ENCODE measurements around the gene MFAP4. TPM values are rescaled to one million over a fixed set of nuclear protein-coding genes. Genes with fewer than 3 reads are reported as not detected.

MFAP4 gene
- total and polyA plus RNA-seq, 7 donors: 5.8 to 44.5 (median 8.9) TPM

DNA sequence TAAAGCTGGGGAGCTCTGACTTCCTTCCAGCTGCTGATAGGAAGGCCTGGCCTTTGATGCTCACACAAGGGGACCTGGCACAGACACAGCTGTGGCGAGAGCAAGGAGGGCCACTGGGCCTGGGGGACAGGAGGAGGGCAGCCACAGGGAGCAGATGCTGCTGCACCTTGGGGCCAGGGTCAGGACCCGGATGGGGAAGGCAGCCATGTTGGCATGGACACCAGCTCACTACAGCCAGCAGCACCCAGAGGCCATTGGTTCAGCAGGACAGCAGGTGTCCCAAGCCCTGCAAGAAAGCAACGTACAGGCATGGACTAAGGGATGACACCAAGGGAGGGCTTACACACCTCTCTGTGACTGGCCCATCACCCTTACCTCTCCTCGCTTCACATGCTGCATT is 16.0 kb upstream of the MFAP4 start:
- Histone ChIP-seq H3K27ac (no peak overlapping the region), H3K4me1 (no peaks in the 10 kb centered on the region), H3K9me3 (no peaks in the 10 kb centered on the region), H3K27me3 (ENCODE audit: insufficient read depth in 3 of 3, low read length in 2 of 3) (no peaks in the 10 kb centered on the region), H3K4me3 (no peak overlapping the region), H3K36me3 (ENCODE audit: insufficient read depth in 1 of 2, low read depth in 1 of 2) (no peaks in the 10 kb centered on the region)
- TF ChIP-seq, protein P1, sequence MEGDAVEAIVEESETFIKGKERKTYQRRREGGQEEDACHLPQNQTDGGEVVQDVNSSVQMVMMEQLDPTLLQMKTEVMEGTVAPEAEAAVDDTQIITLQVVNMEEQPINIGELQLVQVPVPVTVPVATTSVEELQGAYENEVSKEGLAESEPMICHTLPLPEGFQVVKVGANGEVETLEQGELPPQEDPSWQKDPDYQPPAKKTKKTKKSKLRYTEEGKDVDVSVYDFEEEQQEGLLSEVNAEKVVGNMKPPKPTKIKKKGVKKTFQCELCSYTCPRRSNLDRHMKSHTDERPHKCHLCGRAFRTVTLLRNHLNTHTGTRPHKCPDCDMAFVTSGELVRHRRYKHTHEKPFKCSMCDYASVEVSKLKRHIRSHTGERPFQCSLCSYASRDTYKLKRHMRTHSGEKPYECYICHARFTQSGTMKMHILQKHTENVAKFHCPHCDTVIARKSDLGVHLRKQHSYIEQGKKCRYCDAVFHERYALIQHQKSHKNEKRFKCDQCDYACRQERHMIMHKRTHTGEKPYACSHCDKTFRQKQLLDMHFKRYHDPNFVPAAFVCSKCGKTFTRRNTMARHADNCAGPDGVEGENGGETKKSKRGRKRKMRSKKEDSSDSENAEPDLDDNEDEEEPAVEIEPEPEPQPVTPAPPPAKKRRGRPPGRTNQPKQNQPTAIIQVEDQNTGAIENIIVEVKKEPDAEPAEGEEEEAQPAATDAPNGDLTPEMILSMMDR (IDR thresholded peaks at IDR 0.05): no peak
- intact Hi-C loops (cut with DNase I): no loop called here
- no peak for DNase-seq
- WGBS, 3 donors: 85 to 94% (median 90%) methylated on average over 4 of the region's 4 CpGs
- ATAC-seq: no peak

DNA sequence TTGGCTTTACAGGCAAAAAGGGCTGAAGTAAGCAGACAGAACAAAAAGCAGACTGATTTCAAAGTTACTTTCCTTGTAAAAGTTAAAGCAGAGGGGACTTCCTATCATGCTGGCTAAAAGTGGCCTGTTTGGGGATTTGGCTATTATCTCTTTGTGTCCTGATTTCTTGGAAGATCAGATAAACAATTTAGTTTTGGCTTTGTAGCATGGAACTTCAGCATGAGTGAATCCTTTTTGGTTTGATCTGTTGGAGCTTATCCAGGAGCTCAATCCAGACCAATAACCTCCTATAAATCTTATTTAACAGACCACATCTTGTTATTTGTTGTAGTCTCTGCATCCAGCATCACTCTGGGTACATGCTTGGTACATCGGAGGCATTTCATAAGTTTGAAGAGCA is 15.2 kb upstream of the MFAP4 start:
- Histone ChIP-seq H3K4me1 (no peaks in the 10 kb centered on the region), H3K27me3 (ENCODE audit: insufficient read depth in 3 of 3, low read length in 2 of 3) (no peaks in the 10 kb centered on the region), H3K36me3 (ENCODE audit: insufficient read depth in 1 of 2, low read depth in 1 of 2) (no peaks in the 10 kb centered on the region), H3K27ac (no peak overlapping the region), H3K4me3 (no peak overlapping the region), H3K9me3 (no peaks in the 10 kb centered on the region)
- DNase-seq: no peak
- 50 to 65% (median 55%) methylated on average over 1 of the region's 1 CpG for WGBS, 3 donors
- no peak for ATAC-seq
- intact Hi-C loops (cut with DNase I): no loop called here
- TF ChIP-seq, protein P1 (IDR thresholded peaks at IDR 0.05): no peak

DNA sequence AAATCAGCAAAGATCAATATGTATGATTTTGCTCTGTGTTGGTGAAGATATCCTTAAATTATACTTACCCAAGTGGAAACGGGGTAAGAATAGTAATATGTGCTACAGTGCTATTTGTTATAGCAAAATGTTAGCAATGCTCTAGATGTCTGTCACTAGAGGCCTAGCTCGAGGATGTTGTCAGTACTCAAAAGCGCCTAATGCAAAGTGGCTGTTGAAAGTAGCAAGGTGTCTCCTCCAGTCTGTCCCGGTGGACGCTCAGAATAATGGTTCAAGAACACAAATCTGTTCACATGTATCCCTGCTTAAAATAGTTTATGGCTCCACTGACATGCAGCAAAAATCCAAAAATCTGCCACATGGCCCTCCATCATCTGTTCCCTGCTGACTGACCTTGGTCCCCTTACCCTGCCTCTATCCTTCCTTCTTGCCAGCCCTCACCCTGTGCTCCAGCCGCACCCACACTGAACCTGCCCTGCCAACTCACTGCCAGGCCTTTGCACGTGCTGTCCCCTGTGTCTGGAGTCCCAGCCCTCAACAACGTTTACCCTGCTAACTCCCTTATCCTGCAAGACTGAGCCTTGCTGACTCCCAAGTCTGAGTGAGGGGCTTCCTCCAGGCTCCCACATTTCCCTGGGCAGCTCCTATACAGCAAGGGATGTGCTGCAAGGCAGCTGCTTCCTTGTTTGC is 14.5 kb upstream of the MFAP4 start:
- Histone ChIP-seq H3K27me3 (ENCODE audit: insufficient read depth in 3 of 3, low read length in 2 of 3) (no peaks in the 10 kb centered on the region), H3K36me3 (ENCODE audit: insufficient read depth in 1 of 2, low read depth in 1 of 2) (no peaks in the 10 kb centered on the region), H3K9me3 (no peaks in the 10 kb centered on the region), H3K27ac (no peak overlapping the region), H3K4me3 (no peak overlapping the region), H3K4me1 (no peaks in the 10 kb centered on the region)
- ATAC-seq (no peak), DNase-seq (no peak)
- intact Hi-C loops (cut with DNase I): no loop called here
- WGBS, 3 donors: 78 to 84% (median 79%) methylated on average over 8 of the region's 8 CpGs
- TF ChIP-seq, protein P1 (IDR thresholded peaks at IDR 0.05): no peak

DNA sequence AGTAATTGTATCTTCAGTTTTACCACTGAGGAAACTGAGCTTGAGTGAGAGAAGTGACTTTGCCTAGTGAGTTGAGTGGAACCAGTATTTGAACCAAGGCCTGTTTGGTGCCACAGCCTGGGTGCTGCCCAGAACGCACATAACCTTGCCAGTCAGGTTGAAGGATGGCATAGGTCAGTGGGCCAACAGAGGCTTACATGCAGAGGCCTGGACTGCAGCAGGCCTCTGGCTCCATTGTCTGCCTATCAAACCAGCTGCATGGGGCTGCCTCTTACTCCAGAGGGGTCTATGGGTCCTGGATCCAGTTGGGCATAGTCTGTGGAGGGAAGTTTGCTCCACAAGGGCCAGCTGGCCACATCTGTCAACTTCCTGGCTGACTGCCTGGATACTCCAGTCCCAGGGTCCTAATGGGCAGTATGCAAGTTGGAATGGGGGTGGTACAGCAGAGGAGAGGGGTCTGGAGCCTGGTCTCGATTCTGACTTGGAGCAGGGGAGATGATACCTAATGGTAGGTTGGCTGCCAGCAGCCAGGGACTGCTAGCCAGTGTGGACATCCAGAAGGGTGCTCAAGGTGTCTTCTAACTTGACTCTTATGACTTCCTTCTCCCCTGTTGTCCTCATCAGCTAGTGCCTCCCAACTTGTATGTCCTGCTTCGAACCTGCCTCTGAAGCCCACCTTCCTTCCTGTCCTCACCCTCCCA is 12.9 kb upstream of the MFAP4 start:
- intact Hi-C loops (cut with DNase I): no loop called here
- no peak for ATAC-seq
- no peaks in the 10 kb centered on the region for H3K9me3 ChIP-seq
- H3K27ac ChIP-seq: no peak overlapping the region
- no peaks in the 10 kb centered on the region for H3K4me1 ChIP-seq
- H3K27me3 ChIP-seq (ENCODE audit: insufficient read depth in 3 of 3, low read length in 2 of 3): no peaks in the 10 kb centered on the region
- TF ChIP-seq, protein P1 (IDR thresholded peaks at IDR 0.05): no peak
- H3K36me3 ChIP-seq (ENCODE audit: insufficient read depth in 1 of 2, low read depth in 1 of 2): no peaks in the 10 kb centered on the region
- no peak for DNase-seq
- no peak overlapping the region for H3K4me3 ChIP-seq
- WGBS, 3 donors: 61 to 75% (median 64%) methylated on average over 3 of the region's 3 CpGs

Measured in psoas muscle (tissue), 8 donors.